GM06990 (cell line): ENCODE results near the gene TPP2.

Source experiments
- DNase-seq: peaks from one replicate; pipeline ENCODE4 v3.0.0-alpha.2; 2011; ENCODE audit not compliant: insufficient read length; ENCODE audit errors: extremely low read depth
- H3K27me3 ChIP-seq: replicated peaks from 2 replicates; pipeline ENCODE4 v1.6.0; 2011; ENCODE audit warnings: low read length; ENCODE audit not compliant: control insufficient read depth, insufficient read depth
- H3K36me3 ChIP-seq: 2 replicates; pipeline ENCODE4 v1.5.1; 2011; ENCODE audit warnings: low read length; ENCODE audit not compliant: control insufficient read depth, insufficient read depth
- H3K4me3 ChIP-seq: replicated peaks from 2 replicates; pipeline ENCODE4 v1.5.1; 2011; ENCODE audit warnings: low read depth, mild to moderate bottlenecking, control low read depth, low read length
- TF ChIP-seq, protein P1 (sequence below): IDR thresholded peaks from 2 replicates; pipeline ENCODE4 v1.5.1; 2011; ENCODE audit warnings: low read length, control low read depth, mild to moderate bottlenecking, inconsistent platforms; ENCODE audit not compliant: insufficient read depth, poor library complexity, severe bottlenecking

The TPP2 gene

DNA sequence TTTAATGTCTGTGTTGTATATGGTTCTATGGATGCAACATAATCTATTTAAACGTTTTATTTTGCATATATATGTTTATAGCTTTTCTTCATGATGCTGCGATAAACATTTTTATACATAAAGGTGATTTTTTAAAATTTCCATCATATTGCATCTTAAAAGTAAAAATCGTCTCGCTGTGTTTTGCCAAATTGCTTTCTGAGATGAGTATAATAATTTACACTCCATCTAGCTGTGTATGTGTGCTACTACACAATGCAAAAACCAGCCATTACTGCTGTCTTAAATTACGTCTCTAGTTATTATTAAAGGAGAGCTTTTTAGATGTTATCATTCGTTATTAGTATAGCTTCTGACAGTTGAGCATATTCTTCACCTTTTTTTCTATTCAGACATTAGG lies 60.8 kb downstream of the TPP2 start:
- Histone ChIP-seq H3K27me3 (no peaks in the 10 kb centered on the region), H3K36me3 (peaks cover 12% of the 10 kb centered on the region), H3K4me3 (no peak overlapping the region)
- TF ChIP-seq, protein P1, sequence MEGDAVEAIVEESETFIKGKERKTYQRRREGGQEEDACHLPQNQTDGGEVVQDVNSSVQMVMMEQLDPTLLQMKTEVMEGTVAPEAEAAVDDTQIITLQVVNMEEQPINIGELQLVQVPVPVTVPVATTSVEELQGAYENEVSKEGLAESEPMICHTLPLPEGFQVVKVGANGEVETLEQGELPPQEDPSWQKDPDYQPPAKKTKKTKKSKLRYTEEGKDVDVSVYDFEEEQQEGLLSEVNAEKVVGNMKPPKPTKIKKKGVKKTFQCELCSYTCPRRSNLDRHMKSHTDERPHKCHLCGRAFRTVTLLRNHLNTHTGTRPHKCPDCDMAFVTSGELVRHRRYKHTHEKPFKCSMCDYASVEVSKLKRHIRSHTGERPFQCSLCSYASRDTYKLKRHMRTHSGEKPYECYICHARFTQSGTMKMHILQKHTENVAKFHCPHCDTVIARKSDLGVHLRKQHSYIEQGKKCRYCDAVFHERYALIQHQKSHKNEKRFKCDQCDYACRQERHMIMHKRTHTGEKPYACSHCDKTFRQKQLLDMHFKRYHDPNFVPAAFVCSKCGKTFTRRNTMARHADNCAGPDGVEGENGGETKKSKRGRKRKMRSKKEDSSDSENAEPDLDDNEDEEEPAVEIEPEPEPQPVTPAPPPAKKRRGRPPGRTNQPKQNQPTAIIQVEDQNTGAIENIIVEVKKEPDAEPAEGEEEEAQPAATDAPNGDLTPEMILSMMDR, result no peak
- no peak for DNase-seq

DNA sequence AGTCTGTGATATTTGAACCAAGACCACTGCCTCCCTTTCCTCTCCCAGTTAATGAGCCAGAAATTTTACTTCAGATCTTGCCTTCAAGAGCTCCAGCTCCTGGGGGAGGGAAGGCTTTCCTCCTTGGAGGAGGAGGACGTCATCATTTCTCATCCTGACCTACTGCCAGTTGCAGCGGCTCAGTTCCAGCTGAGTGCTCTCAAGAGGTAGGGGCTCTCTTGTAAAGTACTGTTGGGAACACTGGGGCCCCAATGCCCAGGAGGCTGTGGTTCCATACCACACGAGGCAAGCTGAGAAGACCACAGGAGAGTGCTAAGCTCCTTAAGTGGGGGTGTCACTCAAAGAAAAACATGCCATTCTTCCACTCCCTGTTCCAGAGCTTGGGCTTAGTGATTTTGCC lies 61.9 kb downstream of the TPP2 start:
- no peak for DNase-seq
- H3K4me3 ChIP-seq, result no peak overlapping the region
- H3K27me3 ChIP-seq, result no peaks in the 10 kb centered on the region
- peaks cover 12% of the 10 kb centered on the region for H3K36me3 ChIP-seq
- TF ChIP-seq, protein P1, result no peak

DNA sequence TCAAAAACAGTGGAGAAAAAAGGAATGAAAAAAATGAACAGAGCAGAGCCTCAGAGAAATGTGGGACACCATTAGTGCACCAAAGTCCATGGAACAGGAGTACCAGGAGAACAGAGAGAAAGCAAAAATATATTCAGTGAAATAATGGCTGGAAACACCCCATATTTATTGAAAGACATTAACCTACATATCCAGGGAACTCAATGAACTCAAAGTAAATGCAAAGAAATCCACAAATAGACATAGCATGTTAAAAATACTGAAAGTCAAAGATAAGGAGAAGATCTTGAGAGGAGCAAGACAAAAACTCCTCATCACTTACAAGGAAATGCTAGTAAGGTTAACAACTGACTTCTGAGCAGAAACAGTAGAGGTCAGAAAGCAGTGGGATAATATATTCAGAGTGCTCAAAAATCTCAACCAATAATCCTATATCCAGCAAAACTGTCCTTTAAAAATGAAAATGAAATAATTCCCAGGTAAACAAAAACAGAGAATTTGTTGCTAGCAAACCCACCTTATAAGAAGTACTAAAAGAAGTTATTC lies 62.5 kb downstream of the TPP2 start:
- H3K27me3 ChIP-seq, result no peaks in the 10 kb centered on the region

DNA sequence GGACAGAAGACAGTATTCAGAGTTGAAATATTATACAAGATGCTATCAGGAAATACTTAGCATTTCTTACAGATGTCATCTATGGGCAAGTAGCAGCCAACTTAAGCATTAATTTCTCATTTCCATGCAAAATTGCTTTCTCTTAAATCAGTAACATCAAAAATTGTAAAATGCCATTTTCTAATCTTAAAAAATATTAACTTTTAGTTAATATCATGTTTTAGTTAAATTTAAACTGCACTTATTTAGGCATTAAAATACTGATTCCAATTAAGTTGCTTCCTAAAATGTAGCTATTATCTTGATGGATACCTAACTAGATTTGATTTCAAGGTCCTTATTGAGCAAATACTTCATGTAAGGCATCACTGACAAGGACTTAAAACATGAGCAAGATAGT lies 70.2 kb downstream of the TPP2 start:
- no peaks in the 10 kb centered on the region for H3K27me3 ChIP-seq
- peaks cover 19% of the 10 kb centered on the region for H3K36me3 ChIP-seq
- TF ChIP-seq, protein P1, result no peak
- DNase-seq, result no peak
- no peak overlapping the region for H3K4me3 ChIP-seq

More for the DNA sequence above, 62.5 kb downstream of the TPP2 start:
- H3K4me3 ChIP-seq, result no peak overlapping the region
- H3K36me3 ChIP-seq, result peaks cover 12% of the 10 kb centered on the region
- TF ChIP-seq, protein P1, result no peak
- no peak for DNase-seq

DNA sequence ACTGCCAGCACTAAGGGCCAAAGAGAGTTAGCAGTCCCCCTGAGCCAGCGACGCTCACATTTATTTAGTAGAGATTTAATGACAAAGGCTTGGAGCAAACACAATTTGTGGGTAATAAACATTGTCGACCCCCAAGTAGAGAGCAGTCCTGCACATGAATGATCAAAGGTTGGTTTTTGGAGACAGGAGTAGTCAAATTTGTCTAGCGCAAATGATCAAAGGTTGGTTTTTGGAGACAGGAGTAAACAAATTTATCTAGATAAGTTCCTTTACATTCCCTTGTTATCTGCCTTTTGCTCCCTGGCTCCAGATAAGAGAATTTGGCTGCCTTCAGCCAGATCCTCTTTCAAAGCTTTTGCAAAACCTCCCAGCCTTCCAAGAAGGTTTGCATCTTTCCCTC lies 71.1 kb downstream of the TPP2 start:
- no peak overlapping the region for H3K4me3 ChIP-seq

More for the DNA sequence above, 71.1 kb downstream of the TPP2 start:
- Histone ChIP-seq H3K27me3 (no peaks in the 10 kb centered on the region), H3K36me3 (peaks cover 20% of the 10 kb centered on the region)
- TF ChIP-seq, protein P1, result no peak
- no peak for DNase-seq
